DLD1 (cell line): ENCODE measurements around the gene LDHAL6B.
"Not testable (repeated sequence)": the region's sequence is repeated elsewhere in the genome, so short reads cannot be mapped to it uniquely, and the experiment has no call there.

ENCODE experiments used
- in situ Hi-C: cut with HindIII; loops from 2 replicates; pipeline ENCODE4 v1.10.0; 2017; ENCODE audit warnings: low sequenced_read_pairs

LDHAL6B gene

GRCh38 chr15:59206623-59207183, at the start of gene LDHAL6B:
TSS of gene LDHAL6B (plus strand) at chr15:59206843. CDS start at chr15:59206941, 98 bp downstream.
- in situ Hi-C loops = no loop called here

GRCh38 chr15:59157396-59157795, 49.2 kb upstream of the LDHAL6B start:
- in situ Hi-C loops = no loop called here

- in situ Hi-C loops = no loop called here
These were observed 48.6 kb upstream of the LDHAL6B start for GRCh38 chr15:59157840-59158700.

- in situ Hi-C loops = no loop called here
These were observed 48.0 kb upstream of the LDHAL6B start for GRCh38 chr15:59158701-59159034.

GRCh38 chr15:59159210-59159609, 47.4 kb upstream of the LDHAL6B start:
- in situ Hi-C loops = no loop called here

- in situ Hi-C loops = no loop called here
These were observed 45.6 kb upstream of the LDHAL6B start for GRCh38 chr15:59160880-59161593.

- in situ Hi-C loops = not testable (repeated sequence)
These were observed 44.6 kb upstream of the LDHAL6B start for GRCh38 chr15:59162080-59162479.

GRCh38 chr15:59165726-59166125, 40.9 kb upstream of the LDHAL6B start:
- in situ Hi-C loops = no loop called here

- in situ Hi-C loops = no loop called here
These were observed 40.5 kb upstream of the LDHAL6B start for GRCh38 chr15:59166166-59166565.

- in situ Hi-C loops = no loop called here
These were observed 39.9 kb upstream of the LDHAL6B start for GRCh38 chr15:59166601-59167265.

GRCh38 chr15:59168536-59168935, 38.1 kb upstream of the LDHAL6B start:
- in situ Hi-C loops = no loop called here

GRCh38 chr15:59169251-59169708, 37.4 kb upstream of the LDHAL6B start:
- in situ Hi-C loops = no loop called here

- in situ Hi-C loops = no loop called here
These were observed 36.2 kb upstream of the LDHAL6B start for GRCh38 chr15:59170295-59171066.

GRCh38 chr15:59171067-59171397, 35.6 kb upstream of the LDHAL6B start:
- in situ Hi-C loops = no loop called here

- in situ Hi-C loops = no loop called here
These were observed 34.2 kb upstream of the LDHAL6B start for GRCh38 chr15:59172289-59172901.

- in situ Hi-C loops = no loop called here
These were observed 33.4 kb upstream of the LDHAL6B start for GRCh38 chr15:59173194-59173593.

GRCh38 chr15:59174151-59174834, 32.4 kb upstream of the LDHAL6B start:
- in situ Hi-C loops = no loop called here

GRCh38 chr15:59174835-59175831, 31.5 kb upstream of the LDHAL6B start:
- in situ Hi-C loops = no loop called here
